IPS DF 4.7 (cell line): Measurements from ENCODE around the gene BMPR1A.
"Not testable (repeated sequence)": the region's sequence is repeated elsewhere in the genome, so short reads cannot be mapped to it uniquely, and the experiment has no call there.

Experiments used
- DNase-seq: peaks from one replicate; pipeline ENCODE4 v3.0.0-alpha.2; 2013; ENCODE audit warnings: low spot score; ENCODE audit errors: extremely low read depth

BMPR1A gene

DNA sequence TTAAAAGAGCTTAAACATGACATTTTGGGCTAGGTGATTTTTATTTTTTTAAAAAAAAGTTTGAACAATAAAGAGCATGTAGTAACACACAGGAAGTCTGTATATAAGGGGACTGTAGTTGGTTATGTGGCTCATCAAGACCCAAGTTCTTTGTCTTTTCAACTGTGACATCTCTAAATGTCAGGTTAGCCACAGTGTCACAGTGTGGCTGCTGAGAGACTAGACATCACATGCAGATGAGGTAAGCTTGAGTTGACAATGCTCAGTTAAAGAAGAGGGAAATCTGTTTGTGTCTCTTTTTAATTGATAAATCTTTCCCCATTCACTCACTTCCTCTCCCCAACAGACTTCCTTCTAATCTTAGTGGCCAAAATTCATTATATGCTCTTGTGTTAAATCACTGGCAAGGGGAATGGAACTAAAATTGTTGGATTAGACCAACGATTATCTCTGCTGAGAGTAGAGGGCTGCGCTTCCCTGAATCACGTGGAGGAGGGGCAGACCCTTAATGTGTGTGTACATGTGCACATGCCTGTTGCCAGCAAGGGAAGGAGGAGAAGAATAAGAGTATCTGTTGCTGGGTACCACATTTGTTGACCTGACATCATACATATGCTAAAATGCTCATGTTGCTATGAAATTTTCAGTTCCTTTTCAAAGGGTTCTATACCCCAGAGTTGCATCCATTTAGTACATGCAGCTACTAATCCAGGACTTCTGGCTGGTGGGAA is 122.7 kb downstream of the BMPR1A start:
- no peak for DNase-seq

DNA sequence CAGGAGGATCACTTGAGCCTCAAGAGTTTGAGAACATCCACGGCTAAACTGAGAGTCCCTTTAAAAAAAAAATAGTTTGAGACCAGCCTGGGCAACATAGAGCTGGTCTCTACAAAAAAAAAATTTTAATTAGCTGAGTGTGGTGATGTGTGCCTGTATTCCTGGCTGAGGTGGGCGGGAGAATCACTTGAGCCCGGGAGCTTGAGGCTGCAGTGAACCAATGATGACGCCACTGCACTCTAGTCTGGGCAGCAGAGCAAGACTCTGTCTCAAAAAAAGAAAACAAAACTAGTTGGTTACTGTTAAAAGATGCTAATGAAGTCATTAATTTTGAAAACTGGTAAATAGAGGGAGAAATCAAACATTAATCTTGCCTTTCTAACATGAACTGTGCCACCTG is 124.6 kb downstream of the BMPR1A start:
- no peak for DNase-seq

DNA sequence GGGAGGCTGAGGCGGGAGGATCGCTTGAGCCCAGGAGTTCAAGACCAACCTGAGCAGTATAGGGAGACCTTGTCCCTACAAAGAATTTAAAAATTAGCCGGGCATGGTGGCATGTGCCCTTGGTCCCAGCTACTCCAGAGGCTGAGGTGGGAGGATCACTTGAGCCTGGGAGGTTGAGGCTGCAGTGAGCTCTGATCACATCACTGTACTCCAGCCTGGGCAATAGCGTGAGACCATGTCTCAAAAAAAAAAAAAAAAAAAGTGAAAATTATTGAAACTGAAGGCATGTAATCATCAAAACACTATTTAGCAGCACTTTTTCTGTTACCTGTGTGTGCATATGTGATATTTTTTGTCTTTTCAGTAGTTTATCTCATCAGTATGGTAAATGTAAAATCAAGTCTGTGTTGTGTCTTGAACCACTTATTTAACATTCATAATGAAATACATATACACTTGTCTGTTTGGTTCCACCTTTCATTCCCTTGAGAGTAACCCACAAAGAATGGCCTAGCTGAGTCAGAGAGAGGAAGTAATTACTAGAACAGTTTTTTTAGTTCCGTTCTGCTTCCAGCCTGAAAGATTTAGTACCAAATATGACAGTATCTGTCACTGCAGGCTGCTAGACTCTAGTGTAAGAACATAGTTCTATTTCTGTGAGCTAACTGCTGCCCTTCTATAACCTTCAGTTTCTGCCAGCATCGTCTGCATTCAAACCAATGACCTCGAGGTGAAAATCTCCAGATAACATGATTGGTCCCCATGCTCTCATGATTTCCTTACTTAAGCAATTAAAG is 132.4 kb downstream of the BMPR1A start:
- no peak for DNase-seq

DNA sequence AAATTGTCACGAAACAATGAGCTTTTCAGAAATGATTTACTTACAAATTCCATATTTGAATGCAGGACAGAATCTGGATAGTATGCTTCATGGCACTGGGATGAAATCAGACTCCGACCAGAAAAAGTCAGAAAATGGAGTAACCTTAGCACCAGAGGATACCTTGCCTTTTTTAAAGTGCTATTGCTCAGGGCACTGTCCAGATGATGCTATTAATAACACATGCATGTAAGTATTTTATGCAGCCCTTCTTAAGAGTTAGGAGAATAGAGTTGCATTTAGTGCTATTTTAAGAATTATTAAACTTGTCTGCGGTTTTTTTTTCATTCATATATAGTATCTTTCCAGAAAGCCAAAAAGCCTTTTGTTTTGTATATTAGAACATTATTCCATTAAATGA is 133.6 kb downstream of the BMPR1A start:
- DNase-seq: no peak

DNA sequence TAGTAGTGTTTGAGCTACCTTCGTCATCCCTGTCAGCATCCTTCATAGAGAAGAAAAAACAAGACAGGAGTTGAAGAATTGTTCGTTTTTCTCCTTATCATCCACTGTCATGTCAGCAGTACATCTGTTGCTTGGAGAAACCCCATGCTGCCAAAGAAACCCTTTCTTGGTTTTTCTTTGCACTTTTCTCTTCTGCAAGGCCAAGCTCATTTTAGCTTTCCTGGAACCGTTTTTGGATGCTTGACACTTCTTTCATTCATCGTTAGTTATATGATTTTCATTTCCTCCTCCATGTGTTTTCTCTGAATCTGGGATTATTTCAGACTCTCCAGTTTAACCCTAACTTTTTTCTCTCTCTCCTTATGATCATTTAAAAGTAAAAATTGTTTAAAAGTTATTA is 142.1 kb downstream of the BMPR1A start:
- DNase-seq: no peak

DNA sequence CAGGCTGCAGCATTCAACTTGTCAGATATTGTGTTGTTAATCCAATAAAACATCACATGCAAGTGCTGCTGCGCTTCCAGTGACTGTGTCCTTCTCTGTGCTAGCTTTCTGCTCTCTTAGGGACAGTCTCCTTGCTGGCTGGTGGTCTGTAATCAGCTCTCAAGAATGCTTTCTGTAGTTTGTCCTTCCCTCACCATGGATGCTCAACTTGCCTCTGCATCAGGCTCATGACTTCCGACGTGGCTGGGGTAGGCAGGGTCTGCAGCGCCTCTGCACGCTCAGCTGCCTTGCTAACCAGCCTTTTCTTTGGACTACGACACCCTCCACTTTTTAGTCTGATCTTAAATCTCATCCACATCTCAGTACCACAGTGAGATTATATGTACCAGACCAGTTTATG is 142.7 kb downstream of the BMPR1A start:
- no peak for DNase-seq

DNA sequence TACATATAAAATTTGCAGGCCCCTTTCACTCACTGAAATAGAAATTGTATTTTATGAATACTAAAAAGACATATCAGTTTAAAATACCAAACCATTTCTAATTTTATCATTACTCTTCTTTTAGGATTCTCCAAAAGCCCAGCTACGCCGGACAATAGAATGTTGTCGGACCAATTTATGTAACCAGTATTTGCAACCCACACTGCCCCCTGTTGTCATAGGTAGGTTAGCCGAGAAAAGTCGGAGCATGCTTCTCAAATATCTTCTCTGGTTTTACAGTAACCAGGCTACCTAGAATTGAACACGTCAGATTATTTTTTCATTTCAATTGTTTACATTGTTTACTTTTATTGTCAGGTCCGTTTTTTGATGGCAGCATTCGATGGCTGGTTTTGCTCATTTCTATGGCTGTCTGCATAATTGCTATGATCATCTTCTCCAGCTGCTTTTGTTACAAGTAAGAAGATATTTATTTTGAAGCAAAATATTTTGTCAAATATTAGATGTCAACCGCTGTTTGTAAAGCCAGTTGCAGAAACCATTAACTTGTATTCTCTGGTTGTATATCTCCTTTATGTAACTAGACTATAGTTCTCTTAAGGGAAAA is 143.4 kb downstream of the BMPR1A start:
- DNase-seq: peak; percentile 19

DNA sequence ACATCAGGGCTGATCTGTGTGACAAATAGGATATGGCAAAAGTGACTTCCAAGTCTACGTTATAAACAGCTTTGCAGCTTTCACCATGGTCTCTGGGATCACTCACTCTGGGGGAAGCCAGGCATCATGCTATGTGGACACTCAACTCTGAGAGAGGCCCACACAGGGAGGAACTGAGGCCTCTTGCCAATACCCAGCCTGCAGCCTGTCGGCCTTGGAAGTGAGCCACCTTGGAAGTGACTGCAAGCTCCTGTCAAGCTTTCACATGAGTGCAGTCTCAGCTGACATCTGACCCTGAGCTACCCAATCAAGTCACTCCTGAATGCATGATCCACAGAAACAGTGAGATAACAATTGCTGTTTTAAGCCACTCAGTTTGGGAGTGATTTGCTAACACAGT is 144.5 kb downstream of the BMPR1A start:
- DNase-seq: no peak

DNA sequence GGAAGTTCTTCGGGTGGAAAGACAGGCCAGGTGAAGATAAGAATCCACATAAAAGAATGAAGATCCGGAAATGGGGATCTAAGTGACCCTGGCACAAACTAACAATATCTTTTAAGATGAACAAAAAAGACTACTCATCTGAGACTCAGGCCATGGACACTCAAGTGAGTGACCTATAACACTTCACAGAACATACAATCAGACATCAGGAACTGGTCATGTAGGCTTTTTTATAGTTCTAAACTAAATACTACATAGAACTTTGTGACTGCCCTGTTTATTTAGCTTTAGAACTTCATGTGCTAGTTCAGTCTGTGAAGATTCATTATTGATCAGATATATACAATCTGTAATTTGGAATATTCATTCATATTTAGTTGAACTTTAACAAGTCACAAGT is 148.2 kb downstream of the BMPR1A start:
- DNase-seq: no peak

DNA sequence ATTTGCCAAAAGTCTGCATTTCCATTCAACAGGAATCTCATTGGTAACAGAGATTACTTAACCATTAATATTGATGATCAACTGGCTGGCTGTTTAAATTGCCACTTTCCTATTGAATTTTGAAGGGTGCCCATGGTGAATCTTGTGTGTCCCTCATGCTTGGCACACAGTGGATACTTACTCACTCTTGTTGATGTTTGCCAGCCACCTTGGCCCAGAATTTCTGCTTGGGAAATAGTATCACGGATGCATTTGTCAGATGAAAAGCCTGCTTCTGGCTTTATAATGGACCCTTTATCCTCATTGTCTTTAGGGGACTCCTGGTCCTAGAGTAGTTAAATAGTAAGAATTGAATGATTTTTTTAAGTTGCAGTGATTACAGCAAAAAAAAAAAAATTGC is 149.0 kb downstream of the BMPR1A start:
- DNase-seq: no peak

DNA sequence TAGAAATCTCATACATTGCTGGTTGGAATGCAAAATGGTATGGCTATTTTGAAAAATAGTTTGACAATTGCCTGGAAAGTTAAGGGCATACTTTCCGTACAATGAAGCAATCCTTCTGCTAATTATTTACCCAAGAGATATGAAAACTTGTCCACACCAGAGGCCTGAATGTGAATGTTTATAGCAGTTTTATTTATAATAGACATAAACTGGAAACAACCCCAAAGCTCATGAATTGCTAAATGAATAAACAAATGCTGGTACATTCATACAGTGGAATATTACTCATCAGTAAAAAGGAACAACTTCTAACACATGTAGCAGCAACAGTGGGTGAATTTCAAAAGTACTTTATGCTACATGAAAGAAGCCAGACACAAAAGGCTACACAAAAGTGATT is 158.3 kb downstream of the BMPR1A start:
- no peak for DNase-seq

DNA sequence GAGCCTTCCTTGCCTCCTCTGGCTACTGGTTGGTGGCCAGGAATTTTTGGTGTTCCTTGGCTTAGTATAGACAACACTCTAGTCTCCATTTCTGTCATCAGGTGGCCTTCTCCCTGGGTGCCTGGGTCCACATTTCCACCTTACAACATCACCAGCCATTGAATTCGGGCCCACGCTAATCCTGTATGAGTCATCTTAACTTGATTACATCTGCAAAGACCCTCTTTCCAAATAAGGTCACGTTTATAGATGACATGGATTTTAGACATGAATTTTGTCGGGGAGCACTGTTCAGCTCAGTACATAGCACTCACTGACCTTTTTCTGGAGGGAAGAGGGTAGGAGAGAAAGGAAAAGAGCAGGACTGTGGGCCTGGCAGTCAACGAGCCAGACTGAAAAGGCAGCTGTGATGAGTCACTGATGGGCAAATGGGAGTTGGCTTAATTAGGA is 161.6 kb downstream of the BMPR1A start:
- no peak for DNase-seq

DNA sequence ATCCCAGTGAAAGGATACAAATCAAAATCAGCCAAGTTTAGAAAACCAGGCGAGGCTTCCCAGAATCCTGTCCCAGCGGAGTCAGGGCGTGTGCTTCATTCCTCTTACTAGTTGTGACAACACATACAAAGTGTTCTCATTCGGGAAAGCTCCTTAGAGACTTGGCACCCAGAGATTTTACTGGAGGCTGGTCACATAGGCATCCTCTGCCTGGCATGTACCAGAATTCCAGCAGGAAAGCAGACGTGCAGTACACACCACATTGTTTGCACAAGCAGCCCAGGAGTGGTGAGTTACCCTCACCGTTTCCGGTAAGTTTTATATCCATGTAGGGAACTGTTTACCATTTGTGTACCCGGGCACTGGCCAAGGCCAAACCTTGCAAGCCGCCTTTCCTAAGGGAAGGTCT is 166.1 kb downstream of the BMPR1A start:
- DNase-seq: no peak

DNA sequence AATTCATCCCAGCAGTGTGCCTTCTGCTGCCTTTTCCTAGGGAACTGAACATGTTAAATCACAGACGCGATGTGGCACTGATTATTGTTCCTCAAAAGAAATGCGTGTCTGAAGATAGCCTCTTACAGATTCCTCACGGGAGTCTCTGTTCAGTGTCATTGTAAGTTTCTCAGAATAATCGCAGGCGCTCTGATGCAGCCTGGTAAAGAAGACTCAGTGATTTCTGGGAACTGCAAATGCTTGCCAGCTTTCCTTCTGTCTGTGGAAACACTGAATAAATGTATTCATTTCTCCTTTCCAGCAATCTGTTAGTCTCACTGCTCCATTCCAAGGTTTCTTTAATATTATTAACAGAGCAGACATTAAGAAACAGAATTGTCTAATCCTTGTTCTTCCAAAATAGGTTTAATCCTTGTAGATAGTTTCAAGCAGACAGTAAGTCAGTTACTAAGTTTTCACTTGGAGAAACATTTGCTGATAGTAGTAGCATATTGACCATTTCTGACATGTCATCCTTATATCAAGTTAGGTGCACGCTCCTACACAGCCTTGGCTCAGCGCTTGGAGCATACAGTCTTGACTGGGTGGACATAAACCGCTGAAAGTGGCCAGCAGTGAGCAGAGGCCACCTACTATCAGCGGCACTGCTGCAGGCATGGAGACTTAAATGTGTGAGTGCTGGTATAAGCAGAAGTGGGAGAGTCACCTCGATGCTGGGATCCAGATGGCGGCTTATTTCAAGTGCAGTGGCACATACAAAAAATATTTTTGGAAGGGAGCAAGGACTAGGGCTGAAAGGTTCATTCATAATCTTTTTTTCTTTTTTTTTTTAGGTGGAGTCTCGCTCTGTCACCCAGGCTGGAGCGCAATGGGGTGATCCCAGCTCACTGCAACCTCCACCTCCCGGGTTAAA is 173.3 kb downstream of the BMPR1A start:
- DNase-seq: no peak

DNA sequence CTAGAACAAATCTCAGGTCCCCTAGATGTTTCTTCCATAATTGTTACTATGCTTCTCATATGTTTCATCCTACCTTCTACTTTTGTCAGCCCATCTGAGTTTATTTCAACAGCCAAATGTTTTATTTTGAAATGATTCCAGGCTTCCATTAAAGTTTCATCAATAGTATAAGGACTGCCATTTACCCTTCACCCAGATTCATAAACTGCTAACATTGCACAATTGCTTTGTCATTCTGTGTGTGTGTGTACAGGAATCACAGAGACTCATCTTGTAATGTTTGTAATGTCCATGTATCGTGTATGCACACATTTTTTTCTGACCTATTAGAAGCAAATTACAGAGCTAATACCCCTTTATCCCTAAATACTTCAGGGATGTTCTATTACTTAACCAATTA is 175.5 kb downstream of the BMPR1A start:
- no peak for DNase-seq

DNA sequence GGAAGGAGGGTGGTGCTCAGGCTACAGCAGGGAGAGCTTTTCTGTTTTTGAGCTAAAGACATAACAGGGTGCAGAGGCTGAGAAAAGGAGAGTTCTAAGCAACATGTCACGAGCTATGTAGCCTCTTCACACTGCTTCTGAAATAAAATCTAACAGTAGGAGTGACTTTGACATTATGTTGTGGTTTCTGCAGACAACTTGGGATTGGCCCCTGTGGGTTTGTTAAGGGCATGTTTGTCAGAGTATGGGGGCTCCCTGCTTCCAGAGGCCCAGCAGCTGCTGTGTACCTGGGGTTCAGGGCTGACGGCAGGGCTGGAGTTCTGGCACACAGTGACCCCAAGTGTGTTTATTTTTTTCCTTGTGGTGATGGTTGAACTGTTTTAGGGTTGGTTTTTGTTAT is 176.3 kb downstream of the BMPR1A start:
- DNase-seq: no peak

DNA sequence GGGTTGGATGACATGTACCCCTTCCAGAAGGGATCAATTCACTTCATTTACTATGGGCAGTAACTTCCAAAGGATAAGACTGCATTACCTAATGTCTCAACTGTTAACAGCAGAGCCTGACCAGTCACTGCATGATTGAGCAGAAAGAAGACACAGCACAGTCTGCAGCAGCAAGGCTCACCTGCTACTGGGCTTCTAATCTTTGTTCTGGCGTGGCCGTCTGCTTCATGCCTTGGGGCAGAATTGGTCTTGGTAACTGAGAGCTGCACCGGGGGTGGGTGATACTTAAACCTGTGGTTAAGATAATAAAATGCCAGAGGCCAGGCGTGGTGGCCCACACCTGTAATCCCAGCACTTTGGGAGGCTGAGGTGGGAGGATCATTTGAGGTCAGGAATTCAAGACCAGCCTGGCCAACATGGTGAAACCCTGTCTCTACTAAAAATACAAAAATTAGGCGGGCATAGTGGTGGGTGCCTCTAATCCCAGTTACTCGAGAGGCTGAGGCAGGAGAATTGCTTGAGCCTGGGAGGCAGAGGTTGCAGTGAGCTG is 177.8 kb downstream of the BMPR1A start:
- not testable (repeated sequence) for DNase-seq

DNA sequence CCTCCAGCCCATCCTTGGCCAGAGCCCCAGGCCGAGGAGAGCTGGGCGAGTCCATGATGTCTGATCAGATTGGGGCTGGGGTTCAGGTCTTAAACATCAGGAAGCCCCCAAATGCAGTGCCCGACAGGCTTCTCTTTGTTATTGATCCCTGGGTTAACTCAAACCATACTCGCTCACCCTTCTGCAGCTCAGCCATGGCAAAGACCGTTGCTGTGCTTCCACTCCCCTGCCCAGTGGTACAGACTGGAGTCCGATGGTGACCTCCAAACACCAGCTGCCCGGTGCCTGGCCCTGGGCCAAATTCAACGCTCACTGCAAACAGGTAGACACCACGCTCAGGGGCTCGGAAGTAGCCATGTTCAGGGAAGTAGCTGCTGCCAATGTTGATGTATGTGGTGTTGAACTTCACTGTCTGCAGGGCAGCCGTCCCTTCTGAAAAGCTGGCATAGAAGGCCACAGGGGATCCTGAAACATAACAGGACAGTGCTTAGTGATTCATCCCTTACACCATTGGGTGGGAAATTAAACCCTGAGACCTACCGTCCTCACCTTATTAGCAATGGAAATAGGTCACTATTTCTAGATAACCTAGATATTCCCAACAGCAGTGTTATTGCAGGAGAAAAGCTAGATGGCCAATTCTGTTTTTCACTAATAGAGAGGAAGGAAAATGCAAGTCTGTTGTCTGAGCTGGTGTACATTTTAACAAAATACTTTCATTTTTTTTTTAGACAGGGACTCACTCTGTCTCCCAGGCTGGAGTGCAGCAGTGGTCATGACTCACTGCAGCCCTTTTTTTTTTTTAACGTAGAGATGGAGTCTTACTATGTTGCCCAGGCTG is 180.5 kb downstream of the BMPR1A start:
- no peak for DNase-seq

DNA sequence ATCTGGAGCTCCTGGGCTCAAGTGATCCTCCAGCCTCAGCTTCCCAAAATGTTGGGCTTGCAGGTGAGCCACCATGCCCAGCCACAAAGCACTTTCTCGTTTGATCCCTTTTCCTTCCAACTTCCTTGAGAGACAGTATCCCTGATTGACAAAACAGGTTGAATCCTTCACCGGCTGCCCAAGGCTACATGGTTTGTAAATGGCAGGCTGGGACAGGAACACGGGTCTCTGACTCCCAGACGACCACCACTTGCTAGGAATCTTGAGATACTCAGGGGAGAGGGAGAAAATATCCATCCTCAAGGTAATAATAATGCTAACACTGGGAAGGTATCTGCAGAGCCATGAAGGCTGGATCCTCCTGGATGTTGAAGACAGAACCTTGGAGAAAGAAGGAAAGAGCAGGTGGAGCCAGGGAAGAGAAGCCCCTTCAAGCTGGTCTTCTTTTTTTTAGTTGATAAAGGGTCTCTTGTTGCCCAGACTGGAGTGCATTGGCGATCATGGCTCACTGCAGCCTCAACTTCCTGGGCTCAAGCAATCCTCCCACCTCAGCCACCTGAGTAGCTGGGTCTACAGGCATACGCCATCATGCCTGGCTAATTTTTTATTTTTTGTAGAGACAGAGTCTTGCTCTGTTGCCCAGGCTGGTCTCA is 181.2 kb downstream of the BMPR1A start:
- DNase-seq: no peak

DNA sequence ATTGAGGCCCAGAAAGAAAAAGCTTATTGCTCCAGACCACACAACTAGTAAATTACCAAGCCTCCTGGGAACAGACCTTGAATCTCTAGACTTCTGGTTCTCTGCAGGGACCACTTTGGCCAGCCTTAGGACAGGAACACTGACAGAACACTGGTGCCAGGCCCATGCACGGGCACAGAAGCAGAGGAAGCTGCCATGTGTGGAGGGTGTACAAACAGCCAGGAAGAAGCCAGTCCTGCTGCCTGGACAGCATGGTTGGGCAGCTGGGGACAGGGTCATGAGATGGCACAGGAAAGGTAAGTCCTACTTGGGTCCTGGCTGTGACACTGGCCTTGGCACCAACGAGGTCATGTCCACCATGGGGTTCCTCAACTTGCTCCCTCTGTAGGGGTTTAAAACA is 181.8 kb downstream of the BMPR1A start:
- DNase-seq: no peak
